HCT116 (cell line): ENCODE data around the gene EEF1A2. TPM values are rescaled to one million over a fixed set of nuclear protein-coding genes. Genes with fewer than 3 reads are reported as not detected.

Experiments
- ATAC-seq: fragments of 200-7000 bp; cut with Tn5 transposase; 2 replicates; pipeline ENCODE4 v1.9.1; 2020; ENCODE audit warnings: mild to moderate bottlenecking, moderate library complexity
- BruUV-seq: library from RNA; stranded (reverse); fragments of 400-500 nt; replicated peaks from 2 replicates; lab custom pipeline; 2021; lab: Mats Ljungman, UMichigan
- CTCF ChIA-PET: fragments of 300-600 bp; sonication (Branson Sonifier 250); formaldehyde crosslinking; loops from one replicate; lab custom pipeline; 2021; ENCODE audit warnings: antibody characterized with exemption; lab: Charles Lee
- POLR2A ChIA-PET: fragments of 300-600, 350-600 bp; sonication (Branson Sonifier 250); formaldehyde crosslinking; loops from one replicate; lab custom pipeline; 2021; ENCODE audit warnings: antibody characterized with exemption; lab: Charles Lee
- RAD21 ChIA-PET, 2 experiments: fragments of 300-600 bp; sonication (Branson Sonifier 250); formaldehyde crosslinking; loops; one replicate each; lab custom pipeline; 2023; ENCODE audit warnings: low total read pairs in 2 of 2; ENCODE audit not compliant: uncharacterized antibody in 2 of 2, unreplicated experiment in 2 of 2, low non-redundant PET in 1 of 2; lab: Charles Lee
- DNase-seq: peaks from one replicate; pipeline ENCODE4 v3.0.0-alpha.2; 2010; ENCODE audit warnings: low read depth, low spot score
- H2AFZ ChIP-seq: fragments of 200-600 bp; shearing (Covaris generic), sonication (generic); 2 replicates; pipeline ENCODE4 v1.6.1; 2017; ENCODE audit warnings: low read depth, mixed run types, mixed read lengths, antibody characterized with exemption, low read length; ENCODE audit not compliant: poor library complexity, severe bottlenecking
- H3K27ac ChIP-seq: 2 replicates; pipeline ENCODE4 v1.5.1; 2012; ENCODE audit warnings: low read depth, low read length
- H3K27me3 ChIP-seq: fragments of 200-600 bp; sonication (generic); 2 replicates; pipeline ENCODE4 v1.6.1; 2016; ENCODE audit warnings: mixed run types, low read length, mixed read lengths; ENCODE audit not compliant: insufficient read depth
- H3K36me3 ChIP-seq, 2 experiments: fragments of 200-500 bp in 1 of 2; fragments of 200-600 bp in 1 of 2; sonication (Bioruptor generic) in 1 of 2; sonication (generic) in 1 of 2; 2 replicates each; pipeline versions ENCODE4 v1.5.1 to v1.6.1; 2014 to 2016; ENCODE audit warnings: low read length in 2 of 2, inconsistent platforms in 1 of 2, mixed read lengths in 1 of 2, mixed run types in 1 of 2; ENCODE audit not compliant: insufficient read depth in 2 of 2, control insufficient read depth in 1 of 2
- H3K4me1 ChIP-seq, 2 experiments: fragments of 200-600 bp in 1 of 2; sonication (generic) in 1 of 2; 2 replicates each; pipeline versions ENCODE4 v1.5.1 to v1.6.1; 2012 to 2017; ENCODE audit warnings: low read length in 2 of 2, inconsistent platforms in 1 of 2, mild to moderate bottlenecking in 1 of 2, mixed read lengths in 1 of 2, mixed run types in 1 of 2, moderate library complexity in 1 of 2; ENCODE audit not compliant: insufficient read depth in 2 of 2, control insufficient read depth in 1 of 2
- H3K4me2 ChIP-seq: fragments of 200-600 bp; sonication (generic); 2 replicates; pipeline ENCODE4 v1.6.1; 2017; ENCODE audit warnings: mixed run types, low read length, mixed read lengths
- H3K4me3 ChIP-seq, 2 experiments: fragments of 200-600 bp in 1 of 2; sonication (generic) in 1 of 2; replicated peaks in 1 of 2; 2 replicates each; pipeline ENCODE4 v1.5.1; 2011 to 2016; ENCODE audit warnings: low read length in 2 of 2, control low read depth in 1 of 2, low read depth in 1 of 2, mild to moderate bottlenecking in 1 of 2, mixed read lengths in 1 of 2, mixed run types in 1 of 2
- H3K79me2 ChIP-seq: fragments of 200-600 bp; sonication (generic); 2 replicates; pipeline ENCODE4 v1.6.1; 2017; ENCODE audit warnings: mild to moderate bottlenecking, mixed run types, low read length, moderate library complexity, mixed read lengths; ENCODE audit not compliant: insufficient read depth
- H3K9ac ChIP-seq: fragments of 200-600 bp; sonication (generic); 2 replicates; pipeline ENCODE4 v1.6.1; 2016; ENCODE audit warnings: low read length, mixed read lengths
- H3K9me2 ChIP-seq: fragments of 200-600 bp; sonication (generic), shearing (Covaris generic); 2 replicates; pipeline ENCODE4 v1.6.1; 2017; ENCODE audit warnings: mixed run types, mild to moderate bottlenecking, moderate library complexity; ENCODE audit not compliant: insufficient read depth
- H3K9me3 ChIP-seq, 2 experiments: fragments of 200-500 bp in 1 of 2; fragments of 200-600 bp in 1 of 2; sonication (Bioruptor generic) in 1 of 2; sonication (generic) in 1 of 2; 2 replicates each; pipeline ENCODE4 v1.6.1; 2014 to 2017; ENCODE audit warnings: low read length in 2 of 2, mixed read lengths in 2 of 2, inconsistent platforms in 1 of 2, low read depth in 1 of 2, mild to moderate bottlenecking in 1 of 2, mixed run types in 1 of 2, moderate library complexity in 1 of 2; ENCODE audit not compliant: control insufficient read depth in 1 of 2, insufficient read depth in 1 of 2
- H4K20me1 ChIP-seq: fragments of 200-600 bp; sonication (generic), shearing (Covaris generic); 2 replicates; pipeline ENCODE4 v1.6.1; 2017; ENCODE audit warnings: mixed run types, mild to moderate bottlenecking, moderate library complexity; ENCODE audit not compliant: insufficient read depth
- ATF3 ChIP-seq: IDR thresholded peaks from 2 replicates; pipeline ENCODE4 v1.6.1; 2012
- EZH2phosphoT487 ChIP-seq: fragments of 200-600 bp; IDR thresholded peaks from 2 replicates; pipeline ENCODE4 v1.6.1; 2018; ENCODE audit warnings: antibody characterized with exemption, borderline replicate concordance
- POLR2A ChIP-seq: IDR thresholded peaks from 2 replicates; pipeline ENCODE4 v1.7.0; 2011; ENCODE audit warnings: borderline replicate concordance; ENCODE audit not compliant: insufficient read depth, insufficient read length; ENCODE audit errors: extremely low read depth
- SP1 ChIP-seq: IDR thresholded peaks from 2 replicates; pipeline ENCODE4 v1.6.1; 2012; ENCODE audit warnings: low read depth
- SRF ChIP-seq: IDR thresholded peaks from 2 replicates; pipeline ENCODE4 v1.6.1; 2012; ENCODE audit warnings: low read depth
- intact Hi-C: fragments of 100-400 bp; cut with micrococcal nuclease; formaldehyde crosslinking; loops from 2 replicates; pipeline ENCODE4 v1.10.0; 2022
- total RNA-seq: library from RNA; stranded (reverse); gene quantifications from one replicate; pipeline ENCODE4 v1.2.1, GENCODE V29; 2021; ENCODE audit not compliant: unreplicated experiment
- TF ChIP-seq, protein P1 (sequence below), 3 experiments: fragments of 200-600 bp in 1 of 3; sonication (generic) in 1 of 3; IDR thresholded peaks in 2 of 3; conservative IDR thresholded peaks in 1 of 3; 2 replicates each; pipeline ENCODE4 v1.5.1; 2012 to 2017; ENCODE audit warnings: low read depth in 2 of 3, low read length in 2 of 3, antibody characterized with exemption in 1 of 3, borderline replicate concordance in 1 of 3, control low read depth in 1 of 3, mild to moderate bottlenecking in 1 of 3, mixed read lengths in 1 of 3, mixed run types in 1 of 3, moderate library complexity in 1 of 3; ENCODE audit not compliant: insufficient read depth in 1 of 3

EEF1A2 gene
- total RNA-seq, 1 experiment from 2014 or later = 454 TPM

- Histone ChIP-seq H3K27me3 (no peaks in the 10 kb centered on the region), H3K4me2 (no peak overlapping the region), H3K36me3 (no peaks in the 10 kb centered on the region), H3K4me3 (no peak overlapping the region), H3K9me2 (no peaks in the 10 kb centered on the region), H3K27ac (no peak overlapping the region), H3K4me1 (peaks cover 21 to 35% of the 10 kb centered on the region in 2 experiments), H3K9me3 (no peaks in the 10 kb centered on the region), H4K20me1 (no peaks in the 10 kb centered on the region), H3K79me2 (no peaks in the 10 kb centered on the region), H2AFZ (no peak overlapping the region), H3K9ac (no peak overlapping the region)
- ATAC-seq = no peak
- no TSS peak for BruUV-seq
- intact Hi-C loops = no loop called here
- DNase-seq = no peak
- ChIA-PET POLR2A (no interaction called here), CTCF (no interaction called here), RAD21 (no interaction called here)
- no peak for TF ChIP-seq SRF
- TF ChIP-seq, protein P1, sequence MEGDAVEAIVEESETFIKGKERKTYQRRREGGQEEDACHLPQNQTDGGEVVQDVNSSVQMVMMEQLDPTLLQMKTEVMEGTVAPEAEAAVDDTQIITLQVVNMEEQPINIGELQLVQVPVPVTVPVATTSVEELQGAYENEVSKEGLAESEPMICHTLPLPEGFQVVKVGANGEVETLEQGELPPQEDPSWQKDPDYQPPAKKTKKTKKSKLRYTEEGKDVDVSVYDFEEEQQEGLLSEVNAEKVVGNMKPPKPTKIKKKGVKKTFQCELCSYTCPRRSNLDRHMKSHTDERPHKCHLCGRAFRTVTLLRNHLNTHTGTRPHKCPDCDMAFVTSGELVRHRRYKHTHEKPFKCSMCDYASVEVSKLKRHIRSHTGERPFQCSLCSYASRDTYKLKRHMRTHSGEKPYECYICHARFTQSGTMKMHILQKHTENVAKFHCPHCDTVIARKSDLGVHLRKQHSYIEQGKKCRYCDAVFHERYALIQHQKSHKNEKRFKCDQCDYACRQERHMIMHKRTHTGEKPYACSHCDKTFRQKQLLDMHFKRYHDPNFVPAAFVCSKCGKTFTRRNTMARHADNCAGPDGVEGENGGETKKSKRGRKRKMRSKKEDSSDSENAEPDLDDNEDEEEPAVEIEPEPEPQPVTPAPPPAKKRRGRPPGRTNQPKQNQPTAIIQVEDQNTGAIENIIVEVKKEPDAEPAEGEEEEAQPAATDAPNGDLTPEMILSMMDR (IDR thresholded peaks at IDR 0.05 in 2 of 3, conservative IDR thresholded peaks at IDR 0.05 in 1 of 3; ENCODE audit: borderline replicate concordance in 1 of 3, insufficient read depth in 1 of 3, low read depth in 2 of 3, low read length in 2 of 3) = no peak
- TF ChIP-seq ATF3 = no peak
- no peak for TF ChIP-seq EZH2phosphoT487
- no peak for TF ChIP-seq SP1
- no peak for TF ChIP-seq POLR2A
Observed at GRCh38 chr20:63478346-63479302, 20.3 kb downstream of the EEF1A2 start.
